K562 (cell line): ENCODE results near the gene NKX1-2. TPM values are rescaled to one million over a fixed set of nuclear protein-coding genes. Genes with fewer than 3 reads are reported as not detected.

ENCODE experiments used
- BHLHE40 ChIP-seq: IDR thresholded peaks from 2 replicates; pipeline ENCODE4 v1.6.1; 2011; ENCODE audit warnings: low read length, improper control_type of control experiment
- CREBBP ChIP-seq: IDR thresholded peaks from one replicate; pipeline ENCODE4 v1.6.1; 2012; ENCODE audit warnings: low read depth, mild to moderate bottlenecking, control low read depth, inconsistent platforms, low read length
- CTBP1 ChIP-seq: fragments of 450-650 bp; IDR thresholded peaks from 2 replicates; pipeline ENCODE4 v1.6.1; 2016; ENCODE audit warnings: borderline replicate concordance
- GATAD2A ChIP-seq: fragments of 450-650 bp; IDR thresholded peaks from 2 replicates; pipeline ENCODE4 v1.6.1; 2017
- MBD2 ChIP-seq: sonication (generic); IDR thresholded peaks from 2 replicates; pipeline ENCODE4 v1.6.1; 2016; ENCODE audit warnings: low read depth, borderline replicate concordance
- TFAM ChIP-seq: fragments of 250-450 bp; sonication (Bioruptor Pico); conservative IDR thresholded peaks from 2 replicates; pipeline ENCODE4 v1.5.0; 2021; ENCODE audit warnings: mild to moderate bottlenecking, moderate library complexity
- ZNF408 ChIP-seq: fragments of 250-450 bp; sonication (Bioruptor Pico); IDR thresholded peaks from 2 replicates; pipeline ENCODE4 v1.4.0; 2020; ENCODE audit warnings: low read depth, mild to moderate bottlenecking, moderate library complexity
- ZNF830 ChIP-seq: fragments of 250-450 bp; sonication (Bioruptor Pico); IDR thresholded peaks from 2 replicates; pipeline ENCODE4 v1.5.0; 2021; ENCODE audit warnings: mild to moderate bottlenecking
- polyA plus RNA-seq, 8 experiments: library from polyadenylated mRNA; depleted of rRNA in 4 of 8; stranded (reverse) in 5 of 8; unstranded in 3 of 8; fragments of >200 nt; fragmentation: Nextera tagmentation in 2 of 8; fragmentation: Illumina TruSeq in 1 of 8; extraction: Ambion mirVana in 2 of 8; extraction: Trizol in 1 of 8; gene quantifications; 2 replicates each; pipeline versions ENCODE4 v1.2.1 to v1.2.3, GENCODE V29; 2011 to 2014; ENCODE audit warnings: inconsistent platforms in 1 of 8, missing spikeins in 1 of 8
- total RNA-seq, 7 experiments: library from RNA; depleted of rRNA in 6 of 7; stranded (reverse); fragments of >200 nt in 6 of 7; fragmentation: Illumina TruSeq in 2 of 7; extraction: Trizol in 2 of 7; gene quantifications; 2 replicates each; pipeline versions ENCODE4 v1.2.1 to v1.2.3, GENCODE V29; 2011 to 2021; ENCODE audit warnings: low replicate concordance in 1 of 7
- TF ChIP-seq, protein P1 (sequence below): fragments of 450-650 bp; IDR thresholded peaks from 2 replicates; pipeline ENCODE4 v1.6.1; 2016; ENCODE audit warnings: low read depth
- TF ChIP-seq, protein P2 (sequence below): fragments of 450-650 bp; IDR thresholded peaks from 2 replicates; pipeline ENCODE4 v1.6.1; 2018; ENCODE audit not compliant: partially characterized antibody
- TF ChIP-seq, protein P3 (sequence below): sonication (generic); formaldehyde crosslinking; IDR thresholded peaks from 2 replicates; pipeline ENCODE4 v1.8.1; 2023; ENCODE audit warnings: mild to moderate bottlenecking, missing genetic modification reagents

The NKX1-2 gene
- total and polyA plus RNA-seq, 9 of the 15 experiments (the other 6 are each of a cell fraction or from before 2014, with no cell fraction given): not detected

- TF ChIP-seq, protein P1, sequence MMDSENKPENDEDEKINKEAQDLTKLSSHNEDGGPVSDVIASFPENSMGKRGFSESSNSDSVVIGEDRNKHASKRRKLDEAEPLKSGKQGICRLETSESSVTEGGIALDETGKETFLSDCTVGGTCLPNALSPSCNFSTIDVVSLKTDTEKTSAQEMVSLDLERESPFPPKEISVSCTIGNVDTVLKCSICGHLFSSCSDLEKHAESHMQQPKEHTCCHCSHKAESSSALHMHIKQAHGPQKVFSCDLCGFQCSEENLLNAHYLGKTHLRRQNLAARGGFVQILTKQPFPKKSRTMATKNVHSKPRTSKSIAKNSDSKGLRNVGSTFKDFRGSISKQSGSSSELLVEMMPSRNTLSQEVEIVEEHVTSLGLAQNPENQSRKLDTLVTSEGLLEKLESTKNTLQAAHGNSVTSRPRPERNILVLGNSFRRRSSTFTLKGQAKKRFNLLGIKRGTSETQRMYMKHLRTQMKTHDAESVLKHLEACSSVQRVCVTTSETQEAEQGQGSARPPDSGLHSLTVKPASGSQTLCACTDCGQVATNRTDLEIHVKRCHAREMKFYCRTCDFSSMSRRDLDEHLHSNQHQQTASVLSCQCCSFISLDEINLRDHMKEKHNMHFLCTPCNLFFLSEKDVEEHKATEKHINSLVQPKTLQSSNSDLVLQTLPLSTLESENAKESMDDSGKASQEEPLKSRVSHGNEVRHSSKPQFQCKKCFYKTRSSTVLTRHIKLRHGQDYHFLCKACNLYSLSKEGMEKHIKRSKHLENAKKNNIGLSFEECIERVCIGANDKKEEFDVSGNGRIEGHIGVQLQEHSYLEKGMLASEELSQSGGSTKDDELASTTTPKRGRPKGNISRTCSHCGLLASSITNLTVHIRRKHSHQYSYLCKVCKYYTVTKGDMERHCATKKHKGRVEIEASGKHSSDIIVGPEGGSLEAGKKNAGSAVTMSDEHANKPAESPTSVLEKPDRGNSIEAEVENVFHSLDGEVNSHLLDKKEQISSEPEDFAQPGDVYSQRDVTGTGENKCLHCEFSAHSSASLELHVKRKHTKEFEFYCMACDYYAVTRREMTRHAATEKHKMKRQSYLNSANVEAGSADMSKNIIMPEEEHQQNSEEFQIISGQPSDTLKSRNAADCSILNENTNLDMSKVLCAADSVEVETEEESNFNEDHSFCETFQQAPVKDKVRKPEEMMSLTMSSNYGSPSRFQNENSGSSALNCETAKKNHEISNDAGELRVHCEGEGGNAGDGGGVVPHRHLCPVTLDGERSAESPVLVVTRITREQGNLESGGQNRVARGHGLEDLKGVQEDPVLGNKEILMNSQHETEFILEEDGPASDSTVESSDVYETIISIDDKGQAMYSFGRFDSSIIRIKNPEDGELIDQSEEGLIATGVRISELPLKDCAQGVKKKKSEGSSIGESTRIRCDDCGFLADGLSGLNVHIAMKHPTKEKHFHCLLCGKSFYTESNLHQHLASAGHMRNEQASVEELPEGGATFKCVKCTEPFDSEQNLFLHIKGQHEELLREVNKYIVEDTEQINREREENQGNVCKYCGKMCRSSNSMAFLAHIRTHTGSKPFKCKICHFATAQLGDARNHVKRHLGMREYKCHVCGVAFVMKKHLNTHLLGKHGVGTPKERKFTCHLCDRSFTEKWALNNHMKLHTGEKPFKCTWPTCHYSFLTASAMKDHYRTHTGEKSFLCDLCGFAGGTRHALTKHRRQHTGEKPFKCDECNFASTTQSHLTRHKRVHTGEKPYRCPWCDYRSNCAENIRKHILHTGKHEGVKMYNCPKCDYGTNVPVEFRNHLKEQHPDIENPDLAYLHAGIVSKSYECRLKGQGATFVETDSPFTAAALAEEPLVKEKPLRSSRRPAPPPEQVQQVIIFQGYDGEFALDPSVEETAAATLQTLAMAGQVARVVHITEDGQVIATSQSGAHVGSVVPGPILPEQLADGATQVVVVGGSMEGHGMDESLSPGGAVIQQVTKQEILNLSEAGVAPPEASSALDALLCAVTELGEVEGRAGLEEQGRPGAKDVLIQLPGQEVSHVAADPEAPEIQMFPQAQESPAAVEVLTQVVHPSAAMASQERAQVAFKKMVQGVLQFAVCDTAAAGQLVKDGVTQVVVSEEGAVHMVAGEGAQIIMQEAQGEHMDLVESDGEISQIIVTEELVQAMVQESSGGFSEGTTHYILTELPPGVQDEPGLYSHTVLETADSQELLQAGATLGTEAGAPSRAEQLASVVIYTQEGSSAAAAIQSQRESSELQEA: no peak
- TF ChIP-seq, protein P2, sequence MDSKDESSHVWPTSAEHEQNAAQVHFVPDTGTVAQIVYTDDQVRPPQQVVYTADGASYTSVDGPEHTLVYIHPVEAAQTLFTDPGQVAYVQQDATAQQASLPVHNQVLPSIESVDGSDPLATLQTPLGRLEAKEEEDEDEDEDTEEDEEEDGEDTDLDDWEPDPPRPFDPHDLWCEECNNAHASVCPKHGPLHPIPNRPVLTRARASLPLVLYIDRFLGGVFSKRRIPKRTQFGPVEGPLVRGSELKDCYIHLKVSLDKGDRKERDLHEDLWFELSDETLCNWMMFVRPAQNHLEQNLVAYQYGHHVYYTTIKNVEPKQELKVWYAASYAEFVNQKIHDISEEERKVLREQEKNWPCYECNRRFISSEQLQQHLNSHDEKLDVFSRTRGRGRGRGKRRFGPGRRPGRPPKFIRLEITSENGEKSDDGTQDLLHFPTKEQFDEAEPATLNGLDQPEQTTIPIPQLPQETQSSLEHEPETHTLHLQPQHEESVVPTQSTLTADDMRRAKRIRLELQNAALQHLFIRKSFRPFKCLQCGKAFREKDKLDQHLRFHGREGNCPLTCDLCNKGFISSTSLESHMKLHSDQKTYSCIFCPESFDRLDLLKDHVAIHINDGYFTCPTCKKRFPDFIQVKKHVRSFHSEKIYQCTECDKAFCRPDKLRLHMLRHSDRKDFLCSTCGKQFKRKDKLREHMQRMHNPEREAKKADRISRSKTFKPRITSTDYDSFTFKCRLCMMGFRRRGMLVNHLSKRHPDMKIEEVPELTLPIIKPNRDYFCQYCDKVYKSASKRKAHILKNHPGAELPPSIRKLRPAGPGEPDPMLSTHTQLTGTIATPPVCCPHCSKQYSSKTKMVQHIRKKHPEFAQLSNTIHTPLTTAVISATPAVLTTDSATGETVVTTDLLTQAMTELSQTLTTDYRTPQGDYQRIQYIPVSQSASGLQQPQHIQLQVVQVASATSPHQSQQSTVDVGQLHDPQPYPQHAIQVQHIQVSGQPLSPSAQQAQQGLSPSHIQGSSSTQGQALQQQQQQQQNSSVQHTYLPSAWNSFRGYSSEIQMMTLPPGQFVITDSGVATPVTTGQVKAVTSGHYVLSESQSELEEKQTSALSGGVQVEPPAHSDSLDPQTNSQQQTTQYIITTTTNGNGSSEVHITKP: no peak
- peak; percentile 32; the same call in 1 of the 2 replicates for TF ChIP-seq CTBP1
- TF ChIP-seq, protein P3, sequence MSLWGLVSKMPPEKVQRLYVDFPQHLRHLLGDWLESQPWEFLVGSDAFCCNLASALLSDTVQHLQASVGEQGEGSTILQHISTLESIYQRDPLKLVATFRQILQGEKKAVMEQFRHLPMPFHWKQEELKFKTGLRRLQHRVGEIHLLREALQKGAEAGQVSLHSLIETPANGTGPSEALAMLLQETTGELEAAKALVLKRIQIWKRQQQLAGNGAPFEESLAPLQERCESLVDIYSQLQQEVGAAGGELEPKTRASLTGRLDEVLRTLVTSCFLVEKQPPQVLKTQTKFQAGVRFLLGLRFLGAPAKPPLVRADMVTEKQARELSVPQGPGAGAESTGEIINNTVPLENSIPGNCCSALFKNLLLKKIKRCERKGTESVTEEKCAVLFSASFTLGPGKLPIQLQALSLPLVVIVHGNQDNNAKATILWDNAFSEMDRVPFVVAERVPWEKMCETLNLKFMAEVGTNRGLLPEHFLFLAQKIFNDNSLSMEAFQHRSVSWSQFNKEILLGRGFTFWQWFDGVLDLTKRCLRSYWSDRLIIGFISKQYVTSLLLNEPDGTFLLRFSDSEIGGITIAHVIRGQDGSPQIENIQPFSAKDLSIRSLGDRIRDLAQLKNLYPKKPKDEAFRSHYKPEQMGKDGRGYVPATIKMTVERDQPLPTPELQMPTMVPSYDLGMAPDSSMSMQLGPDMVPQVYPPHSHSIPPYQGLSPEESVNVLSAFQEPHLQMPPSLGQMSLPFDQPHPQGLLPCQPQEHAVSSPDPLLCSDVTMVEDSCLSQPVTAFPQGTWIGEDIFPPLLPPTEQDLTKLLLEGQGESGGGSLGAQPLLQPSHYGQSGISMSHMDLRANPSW: no peak
- no peak for TF ChIP-seq GATAD2A
- no peak for TF ChIP-seq ZNF408 (CRISPR knock-in tag)
- TF ChIP-seq TFAM (CRISPR knock-in tag): no peak
- peak; percentile 54 for TF ChIP-seq BHLHE40
- no peak for TF ChIP-seq ZNF830 (CRISPR knock-in tag)
- TF ChIP-seq CREBBP: no peak
- TF ChIP-seq MBD2: no peak
Observed at GRCh38 chr10:124403548-124403947, 46.3 kb downstream of the NKX1-2 start (continued).
